Endodermal cell (in vitro differentiated cells): ENCODE measurements around the gene POU4F1. TPM values are rescaled to one million over a fixed set of nuclear protein-coding genes. Genes with fewer than 3 reads are reported as not detected.

Source experiments
- DNase-seq: peaks from one replicate; pipeline ENCODE4 v3.0.0-alpha.2; 2017
- H3K27ac ChIP-seq: 2 replicates; pipeline ENCODE4 v1.5.1; 2013; ENCODE audit warnings: mild to moderate bottlenecking, low read depth, low read length, moderate library complexity
- H3K27me3 ChIP-seq: 2 replicates; pipeline ENCODE4 v1.6.1; 2013; ENCODE audit warnings: mild to moderate bottlenecking, low read length, moderate library complexity; ENCODE audit not compliant: insufficient read depth, control insufficient read depth, poor library complexity, severe bottlenecking
- H3K36me3 ChIP-seq: 2 replicates; pipeline ENCODE4 v1.7.0; 2013; ENCODE audit warnings: mild to moderate bottlenecking, low read length, moderate library complexity; ENCODE audit not compliant: control insufficient read depth, insufficient read depth
- H3K4me1 ChIP-seq: one replicate; pipeline ENCODE4 v1.7.0; 2013; ENCODE audit warnings: low read length; ENCODE audit not compliant: control insufficient read depth, insufficient read depth
- H3K4me3 ChIP-seq: 2 replicates; pipeline ENCODE4 v1.5.1; 2013; ENCODE audit warnings: mild to moderate bottlenecking, low read length, moderate library complexity
- H3K9ac ChIP-seq: 2 replicates; pipeline ENCODE4 v1.6.1; 2013; ENCODE audit warnings: mild to moderate bottlenecking, low read length, moderate library complexity; ENCODE audit not compliant: poor library complexity, severe bottlenecking; ENCODE audit errors: extremely low read depth
- H3K9me3 ChIP-seq: 2 replicates; pipeline ENCODE4 v1.6.1; 2013; ENCODE audit warnings: mild to moderate bottlenecking, low read length, moderate library complexity; ENCODE audit not compliant: control insufficient read depth
- H3K27ac Mint-ChIP-seq: 2 replicates; pipeline ENCODE4 v1.8.0; 2020; ENCODE audit warnings: mixed read lengths
- H3K27me3 Mint-ChIP-seq: 2 replicates; pipeline ENCODE4 v1.8.0; 2021; ENCODE audit warnings: mild to moderate bottlenecking, mixed read lengths; ENCODE audit not compliant: insufficient read depth
- H3K36me3 Mint-ChIP-seq: 2 replicates; pipeline ENCODE4 v1.8.0; 2020; ENCODE audit warnings: low read depth, mixed read lengths
- H3K4me1 Mint-ChIP-seq: 2 replicates; pipeline ENCODE4 v1.8.0; 2020; ENCODE audit warnings: mixed read lengths
- H3K4me3 Mint-ChIP-seq: 2 replicates; pipeline ENCODE4 v1.8.0; 2020; ENCODE audit warnings: mild to moderate bottlenecking, moderate library complexity, mixed read lengths
- H3K9me3 Mint-ChIP-seq: 2 replicates; pipeline ENCODE4 v1.8.0; 2020; ENCODE audit warnings: mild to moderate bottlenecking, mixed read lengths
- WGBS, 2 experiments: methylation state at CpG; one replicate each; pipeline versions ENCODE4 v1.1.5 to v1.1.7; 2013; ENCODE audit warnings: missing lambda C conversion rate in 2 of 2, mixed read lengths in 1 of 2; ENCODE audit not compliant: insufficient coverage in 1 of 2, insufficient read length in 1 of 2; 5-methylcytosine and 5-hydroxymethylcytosine counted together
- total RNA-seq, 2 donors: library from RNA; stranded (reverse); fragmentation: NEBNext Ultra II Directional in 1 of 2; extraction: Animal tissue kit (Norgen Biotek cat#: 25700) in 1 of 2; gene quantifications; 2 replicates in 1 of 2; 3 replicates in 1 of 2; pipeline ENCODE4 v1.2.1, GENCODE V29; 2021
- TF ChIP-seq, protein P1 (sequence below): fragments of 200-600 bp; sonication (generic); conservative IDR thresholded peaks from 2 replicates; pipeline ENCODE4 v1.5.0; 2021; ENCODE audit warnings: antibody characterized with exemption, mild to moderate bottlenecking

POU4F1 gene
- total RNA-seq, 2 donors from 2014 or later = 0.11 to 0.15 TPM

DNA sequence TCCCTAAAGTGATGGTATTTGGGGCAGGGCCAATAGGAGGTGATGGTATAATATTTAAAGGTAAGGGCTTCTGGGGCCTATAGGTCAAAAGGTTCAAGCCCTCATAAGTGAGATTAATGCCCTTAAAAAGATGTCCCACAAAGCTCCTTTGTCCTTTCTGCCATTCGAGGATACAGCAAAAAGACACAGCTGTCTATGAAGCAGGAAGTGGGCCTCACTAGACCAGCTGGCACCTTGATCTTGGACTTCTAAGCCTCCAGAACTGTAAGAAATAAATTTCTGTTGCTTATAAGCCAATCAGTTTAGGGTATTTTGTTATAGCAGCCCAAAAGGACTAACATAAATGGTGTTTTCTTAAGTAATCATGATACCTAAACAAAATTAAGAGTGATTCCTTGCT, 27.2 kb upstream of the POU4F1 start:
- 92% methylated on average over 1 of the region's 1 CpG; no CpG with 5 or more reads in 1 of the 2 experiments for WGBS, 2 experiments
- Histone ChIP-seq H3K27ac (no peak overlapping the region), H3K9me3 (no peaks in the 10 kb centered on the region), H3K36me3 (peaks cover 52% of the 10 kb centered on the region), H3K27me3 (no peaks in the 10 kb centered on the region), H3K9ac (no peak overlapping the region), H3K4me3 (no peak overlapping the region), H3K4me1 (no peaks in the 10 kb centered on the region)
- no peak for DNase-seq
- H3K36me3 Mint-ChIP-seq = peaks cover 64% of the 10 kb centered on the region
- no peak overlapping the region for H3K4me3 Mint-ChIP-seq
- TF ChIP-seq, protein P1, sequence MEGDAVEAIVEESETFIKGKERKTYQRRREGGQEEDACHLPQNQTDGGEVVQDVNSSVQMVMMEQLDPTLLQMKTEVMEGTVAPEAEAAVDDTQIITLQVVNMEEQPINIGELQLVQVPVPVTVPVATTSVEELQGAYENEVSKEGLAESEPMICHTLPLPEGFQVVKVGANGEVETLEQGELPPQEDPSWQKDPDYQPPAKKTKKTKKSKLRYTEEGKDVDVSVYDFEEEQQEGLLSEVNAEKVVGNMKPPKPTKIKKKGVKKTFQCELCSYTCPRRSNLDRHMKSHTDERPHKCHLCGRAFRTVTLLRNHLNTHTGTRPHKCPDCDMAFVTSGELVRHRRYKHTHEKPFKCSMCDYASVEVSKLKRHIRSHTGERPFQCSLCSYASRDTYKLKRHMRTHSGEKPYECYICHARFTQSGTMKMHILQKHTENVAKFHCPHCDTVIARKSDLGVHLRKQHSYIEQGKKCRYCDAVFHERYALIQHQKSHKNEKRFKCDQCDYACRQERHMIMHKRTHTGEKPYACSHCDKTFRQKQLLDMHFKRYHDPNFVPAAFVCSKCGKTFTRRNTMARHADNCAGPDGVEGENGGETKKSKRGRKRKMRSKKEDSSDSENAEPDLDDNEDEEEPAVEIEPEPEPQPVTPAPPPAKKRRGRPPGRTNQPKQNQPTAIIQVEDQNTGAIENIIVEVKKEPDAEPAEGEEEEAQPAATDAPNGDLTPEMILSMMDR = no peak
- H3K4me1 Mint-ChIP-seq = no peaks in the 10 kb centered on the region
- H3K27ac Mint-ChIP-seq = no peak overlapping the region
- H3K27me3 Mint-ChIP-seq = no peaks in the 10 kb centered on the region
- no peaks in the 10 kb centered on the region for H3K9me3 Mint-ChIP-seq

DNA sequence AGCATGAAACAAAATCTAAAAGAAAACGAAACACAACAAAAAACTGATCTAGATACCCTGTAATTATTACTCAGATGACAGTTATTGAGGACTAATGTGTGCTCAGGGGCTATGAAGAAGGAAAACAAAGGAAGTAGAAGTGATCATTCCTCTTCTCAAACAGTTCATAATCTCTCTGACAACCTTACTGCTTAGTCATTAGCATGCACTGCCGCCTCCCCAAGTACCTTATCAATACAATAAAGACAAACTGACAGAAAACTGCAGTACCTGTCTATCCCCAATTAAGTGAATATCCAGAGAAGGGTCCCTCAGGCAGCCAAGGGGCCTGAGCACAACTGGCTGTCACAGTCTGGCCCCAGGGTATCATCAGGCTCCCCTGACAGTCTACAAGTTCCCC, 22.0 kb upstream of the POU4F1 start:
- H3K4me1 ChIP-seq = no peaks in the 10 kb centered on the region
- H3K27me3 Mint-ChIP-seq = no peaks in the 10 kb centered on the region
- H3K27ac ChIP-seq = no peak overlapping the region
- peaks cover 30% of the 10 kb centered on the region for H3K36me3 Mint-ChIP-seq
- H3K4me3 ChIP-seq = no peak overlapping the region
- no peak overlapping the region for H3K27ac Mint-ChIP-seq
- TF ChIP-seq, protein P1 = no peak
- WGBS, 2 experiments = 88% methylated on average over 1 to 2 of the region's 2 CpGs
- H3K4me1 Mint-ChIP-seq = no peaks in the 10 kb centered on the region
- no peak overlapping the region for H3K4me3 Mint-ChIP-seq
- H3K27me3 ChIP-seq = no peaks in the 10 kb centered on the region
- no peaks in the 10 kb centered on the region for H3K9me3 Mint-ChIP-seq
- no peak overlapping the region for H3K9ac ChIP-seq
- no peak for DNase-seq
- H3K36me3 ChIP-seq = peaks cover 26% of the 10 kb centered on the region
- H3K9me3 ChIP-seq = no peaks in the 10 kb centered on the region

DNA sequence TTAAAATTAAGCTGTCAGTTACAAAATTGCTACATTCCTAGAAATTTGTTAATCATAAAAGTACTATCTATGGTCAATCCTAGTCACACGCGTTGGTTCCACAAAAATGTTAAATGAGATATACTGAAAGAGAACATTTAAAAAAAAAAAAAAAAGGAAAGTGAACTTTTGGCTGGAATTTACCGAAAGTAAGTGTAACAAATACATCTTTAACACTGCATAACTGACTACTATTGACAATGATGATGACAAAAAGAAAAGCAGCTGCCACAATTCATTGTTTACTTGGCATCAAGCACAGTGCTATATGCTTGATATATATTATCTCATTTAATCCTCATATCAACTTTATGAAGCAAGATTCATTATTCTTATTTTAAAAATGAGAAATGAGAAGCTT, 19.8 kb upstream of the POU4F1 start:
- Mint-ChIP-seq H3K36me3 (peaks cover 19% of the 10 kb centered on the region), H3K9me3 (no peaks in the 10 kb centered on the region), H3K4me3 (no peak overlapping the region), H3K27ac (no peak overlapping the region), H3K4me1 (no peaks in the 10 kb centered on the region), H3K27me3 (no peaks in the 10 kb centered on the region)
- no peaks in the 10 kb centered on the region for H3K4me1 ChIP-seq
- no peak overlapping the region for H3K4me3 ChIP-seq
- no peaks in the 10 kb centered on the region for H3K9me3 ChIP-seq
- no peak for DNase-seq
- no peak overlapping the region for H3K27ac ChIP-seq
- no peaks in the 10 kb centered on the region for H3K27me3 ChIP-seq
- TF ChIP-seq, protein P1 = no peak
- H3K36me3 ChIP-seq = peaks cover 18% of the 10 kb centered on the region
- WGBS, 2 experiments = 100% methylated on average over 2 to 3 of the region's 3 CpGs
- no peak overlapping the region for H3K9ac ChIP-seq
